ENCODE results near the gene ZSWIM1. TPM values are rescaled to one million over a fixed set of nuclear protein-coding genes. Genes with fewer than 3 reads are reported as not detected.
A peak's percentile ranks its signal among the peaks of the same experiment; 100 is the strongest.

The ZSWIM1 gene
- total and polyA plus RNA-seq, 10 of the 15 experiments (the other 5 are each of a cell fraction or from before 2014, with no cell fraction given), result 2.4 to 16.0 (median 9.8) TPM

GRCh38 chr20:45933266-45934045, 52.4 kb downstream of the ZSWIM1 start:
- H3K79me2 ChIP-seq (ENCODE audit: control insufficient read depth, insufficient read depth, low read length), result peaks cover 23% of the 10 kb centered on the region
- POLR2A ChIA-PET, result interaction anchor here (0.6 to 2.9 kb wide), 13 partner anchors 10 to 137 kb away, joined by 3 to 50 read pairs (median 9); partner anchors contain the start of genes ACOT8, CTSA, NEURL2 and PLTP
- in situ Hi-C loops (cut with MboI), result no loop called here
- CTCF ChIA-PET, result interaction anchor here (0.6 to 6.5 kb wide), 22 partner anchors 9 to 473 kb away, joined by 3 to 79 read pairs (median 4); partner anchors contain the start of genes ELMO2 and ZSWIM1
- H3K9me3 ChIP-seq (replicated peaks; ENCODE audit: control insufficient read depth, insufficient read depth, low read length), result no peaks in the 10 kb centered on the region
- peak; percentile 57 for ATAC-seq
- RAD21 ChIA-PET (ENCODE audit: unreplicated experiment), result interaction anchor here (0.7 to 5.5 kb wide), 14 partner anchors 9 to 154 kb away, joined by 3 to 66 read pairs (median 7); partner anchors contain the start of gene ZSWIM1
- H3K9ac ChIP-seq (ENCODE audit: control insufficient read depth, insufficient read depth, low read length), result peak overlapping the region; percentile 97
- peaks cover 2 to 4% of the 10 kb centered on the region in 2 experiments; a peak in 3 of 4 replicates for H3K36me3 ChIP-seq (ENCODE audit: control insufficient read depth in 2 of 2, insufficient read depth in 2 of 2, low read length in 1 of 2)
- H3K27ac ChIP-seq (ENCODE audit: control insufficient read depth, insufficient read depth), result peak overlapping the region; percentile 97
- H3K27me3 ChIP-seq (replicated peaks in 1 of 2; ENCODE audit: control insufficient read depth in 2 of 2, insufficient read depth in 2 of 2, low read length in 1 of 2), result no peaks in the 10 kb centered on the region
- H4K20me1 ChIP-seq (ENCODE audit: control insufficient read depth, insufficient read depth), result no peaks in the 10 kb centered on the region
- FAIRE-seq, result peak; percentile 23
- SMC1A ChIA-PET (ENCODE audit: uncharacterized antibody, unreplicated experiment), result interaction anchor here (1.0 to 4.1 kb wide), 9 partner anchors 14 to 134 kb away, joined by 3 to 33 read pairs (median 5); partner anchors contain the start of gene SNX21
- peak; percentile 38 for DNase-seq (ENCODE audit: low read depth, low spot score)
- 29% methylated on average over 22 of the region's 22 CpGs for WGBS (ENCODE audit: insufficient coverage, insufficient replicate concordance, low lambda C conversion rate, missing lambda C conversion rate)
- no TSS peak for BruUV-seq (replicated peaks)
- intact Hi-C loops (cut with micrococcal nuclease; ENCODE audit: unreplicated experiment), result loop anchor here (1.0 to 2.0 kb wide), 3 partner anchors 37 to 77 kb away; partner anchors contain the start of genes ACOT8, CTSA, NEURL2 and ZSWIM3
- peak overlapping the region; percentile 75 for H3K4me3 ChIP-seq
- peaks cover 5% of the 10 kb centered on the region; the same call in 1 of the 2 replicates for H3K4me1 ChIP-seq (ENCODE audit: control insufficient read depth, insufficient read depth, low read length)
- H3K4me2 ChIP-seq (ENCODE audit: control insufficient read depth, insufficient read depth), result peak overlapping the region; percentile 93
- peak overlapping the region; percentile 91 for H2AFZ ChIP-seq (ENCODE audit: control insufficient read depth, low read depth, low read length)
- TF ChIP-seq CREM (IDR thresholded peaks at IDR 0.05; ENCODE audit: low read depth) (no peak), RUNX3 (IDR thresholded peaks at IDR 0.05; ENCODE audit: low read length) (no peak), YY1 (IDR thresholded peaks at IDR 0.05; ENCODE audit: low read depth, low read length) (0 out of 2 replicates have a peak, but pooled peaks have one; percentile 11), ELK1 (IDR thresholded peaks at IDR 0.05; ENCODE audit: low read depth, low read length) (no peak), RB1 (IDR thresholded peaks at IDR 0.05; ENCODE audit: borderline replicate concordance) (no peak; the same call in 1 of the 2 replicates), ZNF207 (IDR thresholded peaks at IDR 0.05; ENCODE audit: borderline replicate concordance) (no peak), NFYA (IDR thresholded peaks at IDR 0.05; ENCODE audit: borderline replicate concordance, low read depth, low read length) (no peak), NFYB (IDR thresholded peaks at IDR 0.05; ENCODE audit: insufficient read depth, low read depth, low read length) (no peak), FOXK2 (IDR thresholded peaks at IDR 0.05) (no peak), RAD21 (IDR thresholded peaks at IDR 0.05; ENCODE audit: insufficient read depth, low read depth, low read length) (peak; percentile 31), CTCF (IDR thresholded peaks at IDR 0.05 in 2 of 3, conservative IDR thresholded peaks at IDR 0.05 in 1 of 3; ENCODE audit: control insufficient read depth in 2 of 3, extremely low read depth in 1 of 3, insufficient read depth in 1 of 3, low read depth in 3 of 3, low read length in 3 of 3) (peak; percentile 28 to 67 (median 49); a peak in 4 of 6 replicates), E2F8 (IDR thresholded peaks at IDR 0.05; ENCODE audit: low read depth, partially characterized antibody) (no peak), POLR2A (IDR thresholded peaks at IDR 0.05; ENCODE audit: low read depth, low read length) (no peak)

Data from GM12878 (cell line).